Stomach smooth muscle (tissue), 2 donors: ENCODE measurements around the gene TFAM.
"Not testable (repeated sequence)": the region's sequence is repeated elsewhere in the genome, so short reads cannot be mapped to it uniquely, and the experiment has no call there.

Source experiments
- H3K27ac ChIP-seq: one replicate; pipeline ENCODE4 v1.7.0; 2013; ENCODE audit warnings: mild to moderate bottlenecking, low read length, inconsistent platforms
- H3K27me3 ChIP-seq, 2 donors: one replicate each; pipeline ENCODE4 v1.7.0; 2013; ENCODE audit warnings: low read length in 2 of 2; ENCODE audit not compliant: insufficient read depth in 2 of 2, control insufficient read depth in 1 of 2
- H3K36me3 ChIP-seq, 2 donors: one replicate each; pipeline ENCODE4 v1.7.0; 2013; ENCODE audit warnings: low read length in 2 of 2; ENCODE audit not compliant: control insufficient read depth in 2 of 2, insufficient read depth in 2 of 2
- H3K4me1 ChIP-seq: one replicate; pipeline ENCODE4 v1.7.0; 2013; ENCODE audit warnings: low read length; ENCODE audit not compliant: control insufficient read depth, insufficient read depth
- H3K4me3 ChIP-seq, 2 donors: one replicate each; pipeline ENCODE4 v1.7.0; 2013; ENCODE audit warnings: low read length in 2 of 2
- H3K9ac ChIP-seq, 2 donors: one replicate each; pipeline ENCODE4 v1.7.0; 2013; ENCODE audit warnings: low read length in 2 of 2, mild to moderate bottlenecking in 1 of 2
- H3K9me3 ChIP-seq, 2 donors: one replicate each; pipeline ENCODE4 v1.7.0; 2013; ENCODE audit warnings: low read length in 2 of 2; ENCODE audit not compliant: control insufficient read depth in 2 of 2
- donor health status: healthy.
- donor health status: Pancreatic carcinoma.

Gene TFAM

DNA sequence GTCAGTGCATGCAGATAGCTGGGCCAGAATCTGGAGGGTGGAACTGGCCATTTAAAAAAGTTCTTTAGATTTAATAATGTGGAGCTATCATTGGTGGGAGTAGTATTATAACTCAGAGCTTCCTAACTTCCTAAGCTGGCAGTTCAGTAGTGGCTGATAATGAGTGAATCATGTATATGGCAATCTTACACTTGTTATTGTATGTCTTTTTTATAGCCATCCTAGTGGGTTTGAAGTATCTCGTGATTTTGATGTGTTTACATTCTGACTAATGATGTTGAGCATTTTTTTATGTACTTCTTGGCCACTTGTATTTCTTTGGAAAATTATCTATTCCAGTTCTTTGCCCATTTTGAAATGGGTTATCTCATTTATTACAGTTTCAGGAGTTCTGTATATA, 15.4 kb downstream of the TFAM start:
- Histone ChIP-seq H3K9ac (no peak overlapping the region), H3K4me1 (no peaks in the 10 kb centered on the region), H3K27me3 (no peaks in the 10 kb centered on the region), H3K36me3 (peaks cover 9% of the 10 kb centered on the region in 2 donors), H3K27ac (no peak overlapping the region), H3K4me3 (no peak overlapping the region), H3K9me3 (no peaks in the 10 kb centered on the region)

DNA sequence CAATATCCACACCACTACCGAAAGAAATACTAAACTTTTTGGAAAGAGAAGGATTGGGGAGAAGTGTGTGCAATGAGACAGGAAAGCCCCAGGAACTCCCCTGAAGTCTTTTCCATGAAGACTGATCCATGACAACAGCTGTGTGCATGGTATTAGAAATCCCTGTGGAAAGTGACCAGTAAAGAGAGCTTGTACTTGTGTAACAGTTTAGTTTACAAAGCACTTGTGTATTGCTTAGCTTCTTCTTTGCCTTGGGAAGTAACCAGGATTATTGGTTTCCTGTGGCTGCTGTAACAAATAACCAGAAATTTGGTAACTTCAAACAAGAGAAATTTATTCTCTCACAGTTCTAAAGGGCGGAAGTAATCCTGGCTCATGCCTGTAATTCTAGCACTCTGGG, 18.8 kb downstream of the TFAM start:
- H3K9me3 ChIP-seq, result no peaks in the 10 kb centered on the region
- no peak overlapping the region for H3K4me3 ChIP-seq
- H3K27me3 ChIP-seq, result no peaks in the 10 kb centered on the region
- H3K36me3 ChIP-seq, result no peaks in the 10 kb centered on the region
- H3K4me1 ChIP-seq, result no peaks in the 10 kb centered on the region
- no peak overlapping the region for H3K27ac ChIP-seq
- no peak overlapping the region for H3K9ac ChIP-seq

DNA sequence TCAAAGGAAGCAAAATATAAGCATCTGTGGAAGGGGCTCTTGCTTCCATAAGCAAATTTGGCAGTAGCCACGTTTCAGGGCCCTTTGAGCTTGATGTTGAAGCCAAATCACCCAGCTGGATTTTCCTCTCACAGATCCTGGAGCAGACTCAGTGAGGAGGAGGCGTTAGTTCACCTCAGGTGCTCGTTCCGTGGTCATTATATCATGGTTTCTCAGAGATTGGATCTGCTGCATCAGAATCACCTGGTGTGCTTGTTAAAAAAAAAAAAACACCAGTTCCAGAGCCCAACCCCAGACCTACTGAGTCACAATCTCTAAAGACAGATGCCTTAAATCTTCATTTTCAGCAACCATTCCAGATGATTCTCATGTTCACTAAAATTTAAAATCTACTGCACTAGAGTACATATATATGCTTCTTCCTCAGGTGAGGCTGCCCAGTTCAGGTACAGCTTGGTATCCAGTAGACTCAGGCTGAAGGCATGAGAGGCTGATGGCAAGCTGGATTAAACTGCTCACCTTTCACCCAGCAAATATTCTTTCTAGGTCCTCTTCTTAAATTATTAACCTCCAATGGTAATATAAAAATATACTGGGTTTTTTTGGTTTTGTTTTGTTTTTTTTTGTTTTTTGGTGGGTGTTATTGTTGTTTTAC, 24.9 kb downstream of the TFAM start:
- H3K27ac ChIP-seq, result no peak overlapping the region
- H3K4me1 ChIP-seq, result no peaks in the 10 kb centered on the region
- H3K36me3 ChIP-seq, result no peaks in the 10 kb centered on the region
- no peaks in the 10 kb centered on the region for H3K27me3 ChIP-seq
- H3K4me3 ChIP-seq, result no peak overlapping the region
- no peaks in the 10 kb centered on the region for H3K9me3 ChIP-seq
- H3K9ac ChIP-seq, result no peak overlapping the region

DNA sequence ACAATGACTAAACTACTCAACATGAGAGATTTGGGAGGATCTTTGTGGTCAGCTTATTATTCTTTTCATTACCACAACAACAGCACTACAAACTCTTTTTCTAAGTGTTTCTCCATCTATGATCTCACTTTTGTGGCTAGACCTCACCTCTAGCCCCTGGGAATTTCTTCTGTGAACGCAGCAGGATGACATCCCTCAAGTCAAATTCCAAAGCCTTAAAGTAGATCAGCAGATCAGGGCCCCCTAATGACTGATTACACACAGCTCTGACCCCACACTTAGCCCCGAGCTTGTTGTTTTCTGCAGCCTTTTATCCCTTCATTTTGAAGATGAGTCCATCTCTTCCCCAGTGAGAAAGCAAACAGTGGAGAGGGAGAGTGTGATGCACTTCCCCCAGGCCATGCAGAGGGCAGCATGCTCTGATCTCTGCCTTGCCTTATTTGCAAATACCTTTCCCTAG, 27.3 kb downstream of the TFAM start:
- no peak overlapping the region for H3K9ac ChIP-seq

DNA sequence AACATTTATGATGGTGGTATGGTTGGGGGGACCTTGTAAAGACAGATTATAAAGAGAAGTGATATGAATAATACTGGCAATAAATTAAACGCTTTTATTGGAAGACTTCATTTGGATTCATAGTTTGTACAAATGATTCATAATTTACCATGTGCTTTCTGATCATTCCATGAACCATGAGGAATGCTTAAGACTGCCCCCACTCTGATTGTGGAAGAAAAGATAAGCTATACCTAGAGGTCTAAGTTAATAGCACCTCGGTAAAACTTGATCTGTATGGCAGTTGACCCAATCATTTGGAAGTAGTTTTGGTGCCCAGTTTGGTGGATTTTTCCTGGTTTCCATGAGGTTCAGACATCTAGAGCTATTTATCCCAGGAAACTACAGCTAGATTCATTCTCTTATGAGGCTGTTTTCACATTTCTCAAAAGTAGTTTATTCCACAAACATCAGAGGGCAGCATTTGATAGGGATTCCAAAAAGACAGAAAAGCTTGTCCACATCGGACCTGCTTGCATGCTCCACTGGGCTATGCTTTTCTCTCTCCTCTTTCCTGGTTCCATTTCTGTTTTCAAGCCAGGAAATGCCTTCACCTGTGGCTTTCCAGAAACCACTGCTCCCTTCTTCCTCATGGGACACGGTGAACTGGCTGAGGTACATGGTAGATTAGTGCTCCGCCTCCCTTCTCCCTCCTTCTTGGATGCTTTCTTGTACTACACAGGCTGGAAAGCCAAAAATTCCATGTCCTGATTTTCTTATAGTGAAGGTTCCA, 29.2 kb downstream of the TFAM start:
- H3K36me3 ChIP-seq, result no peaks in the 10 kb centered on the region
- no peak overlapping the region for H3K9ac ChIP-seq
- no peaks in the 10 kb centered on the region for H3K9me3 ChIP-seq
- no peaks in the 10 kb centered on the region for H3K27me3 ChIP-seq
- no peak overlapping the region for H3K27ac ChIP-seq
- H3K4me1 ChIP-seq, result no peaks in the 10 kb centered on the region
- no peak overlapping the region for H3K4me3 ChIP-seq

More for the DNA sequence above, 27.3 kb downstream of the TFAM start:
- Histone ChIP-seq H3K27ac (no peak overlapping the region), H3K27me3 (no peaks in the 10 kb centered on the region), H3K4me3 (no peak overlapping the region), H3K36me3 (no peaks in the 10 kb centered on the region), H3K9me3 (no peaks in the 10 kb centered on the region), H3K4me1 (no peaks in the 10 kb centered on the region)

DNA sequence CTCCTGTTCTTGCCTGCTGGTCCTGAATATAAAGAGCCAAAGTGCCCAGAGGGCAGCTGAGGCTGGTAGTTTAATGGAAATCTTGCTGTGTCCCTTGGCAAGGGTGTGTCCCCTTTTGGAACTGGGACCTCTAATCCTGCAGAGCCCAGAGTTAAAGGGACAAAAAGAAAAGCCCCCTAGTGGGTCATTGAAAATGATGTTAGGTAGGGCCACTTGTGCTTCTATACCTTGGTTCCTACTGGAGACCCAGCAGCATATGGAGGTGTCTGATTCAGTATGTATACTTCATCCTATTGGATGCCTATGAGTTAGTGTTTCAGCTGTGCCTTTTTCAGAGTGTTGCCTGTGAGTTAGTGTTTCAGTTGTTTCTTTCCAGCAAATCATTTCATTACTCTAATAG, 30.5 kb downstream of the TFAM start:
- Histone ChIP-seq H3K4me3 (no peak overlapping the region), H3K4me1 (no peaks in the 10 kb centered on the region), H3K36me3 (no peaks in the 10 kb centered on the region), H3K27me3 (no peaks in the 10 kb centered on the region), H3K27ac (no peak overlapping the region), H3K9ac (no peak overlapping the region), H3K9me3 (no peaks in the 10 kb centered on the region)

DNA sequence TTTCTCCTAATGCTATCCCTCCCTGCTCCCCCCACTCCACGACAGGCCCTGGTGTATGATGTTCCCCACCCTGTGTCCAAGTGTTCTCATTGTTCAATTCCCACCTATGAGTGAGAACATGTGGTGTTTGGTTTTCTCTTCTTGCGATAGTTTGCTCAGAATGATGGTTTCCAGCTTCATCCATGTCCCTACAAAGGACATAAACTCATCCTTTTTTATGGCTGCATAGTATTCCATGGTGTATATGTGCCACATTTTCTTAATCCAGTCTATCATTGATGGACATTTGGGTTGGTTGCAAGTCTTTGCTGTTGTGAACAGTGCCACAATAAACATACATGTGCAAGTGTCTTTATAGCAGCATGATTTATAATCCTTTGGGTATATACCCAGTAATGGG, 32.7 kb downstream of the TFAM start:
- H3K36me3 ChIP-seq, H3K9me3 ChIP-seq, H3K27ac ChIP-seq, H3K9ac ChIP-seq, H3K27me3 ChIP-seq, H3K4me1 ChIP-seq, H3K4me3 ChIP-seq: not testable (repeated sequence)

DNA sequence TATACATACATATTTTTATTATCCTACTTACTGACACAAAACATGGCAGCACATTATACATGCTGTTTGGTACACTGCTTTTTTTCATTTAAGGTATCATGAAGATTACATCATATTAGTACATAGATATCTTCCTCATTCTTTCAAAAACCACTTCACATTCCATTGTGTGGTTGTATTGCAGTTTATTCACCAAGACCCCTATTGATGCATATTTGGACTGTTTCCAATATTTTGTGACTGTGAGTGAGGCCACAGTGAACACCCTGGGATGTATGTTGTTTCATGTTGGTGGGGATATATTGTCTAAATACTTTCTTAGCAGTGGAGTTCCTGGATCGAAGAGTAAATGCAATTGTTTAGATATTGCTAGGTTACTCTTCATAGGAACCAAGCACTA, 39.0 kb downstream of the TFAM start:
- Histone ChIP-seq H3K9me3 (peaks cover 0 to 5% of the 10 kb centered on the region in 2 donors), H3K27ac (no peak overlapping the region), H3K36me3 (no peaks in the 10 kb centered on the region), H3K4me1 (no peaks in the 10 kb centered on the region), H3K4me3 (no peak overlapping the region), H3K27me3 (no peaks in the 10 kb centered on the region), H3K9ac (no peak overlapping the region)

DNA sequence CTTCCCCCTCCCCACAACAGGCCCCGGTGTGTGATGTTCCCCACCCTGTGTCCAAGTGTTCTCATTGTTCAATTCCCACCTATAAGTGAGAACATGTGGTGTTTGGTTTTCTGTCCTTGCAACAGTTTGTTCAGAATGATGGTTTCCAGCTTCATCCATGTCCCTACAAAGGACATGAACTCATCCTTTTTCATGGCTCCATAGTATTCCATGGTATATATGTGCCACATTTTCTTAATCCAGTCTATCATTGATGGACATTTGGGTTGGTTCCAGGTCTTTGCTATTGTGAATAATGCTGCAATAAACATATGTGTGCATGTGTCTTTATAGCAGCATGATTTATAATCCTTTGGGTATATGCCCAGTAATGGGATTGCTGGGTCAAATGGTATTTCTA, 43.2 kb downstream of the TFAM start:
- not testable (repeated sequence) for H3K27me3 ChIP-seq, H3K4me3 ChIP-seq, H3K36me3 ChIP-seq, H3K9me3 ChIP-seq, H3K27ac ChIP-seq, H3K4me1 ChIP-seq, H3K9ac ChIP-seq

DNA sequence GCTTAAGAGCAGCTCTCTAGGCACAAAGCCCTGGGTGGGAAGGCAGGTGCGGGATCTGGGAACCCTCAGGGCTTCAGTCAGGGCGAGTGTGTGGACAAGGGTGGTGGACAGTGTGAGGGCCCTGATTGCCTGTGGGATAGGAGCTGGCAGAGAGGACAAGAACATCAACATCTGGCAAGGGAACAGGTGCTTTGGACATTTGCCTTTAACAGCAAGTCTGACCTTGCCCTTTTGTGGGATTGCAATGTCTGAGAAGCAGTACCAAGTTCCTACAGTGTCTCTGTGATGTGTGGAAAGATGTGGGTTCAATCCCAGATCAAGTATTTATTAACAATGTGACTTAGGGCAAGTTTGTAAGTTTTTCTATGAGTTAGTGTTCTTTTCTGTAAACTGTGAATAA, 46.7 kb downstream of the TFAM start:
- H3K4me1 ChIP-seq, result no peaks in the 10 kb centered on the region
- H3K9me3 ChIP-seq, result no peaks in the 10 kb centered on the region
- H3K4me3 ChIP-seq, result no peak overlapping the region
- H3K9ac ChIP-seq, result no peak overlapping the region
- H3K36me3 ChIP-seq, result no peaks in the 10 kb centered on the region
- no peak overlapping the region for H3K27ac ChIP-seq
- no peaks in the 10 kb centered on the region for H3K27me3 ChIP-seq

DNA sequence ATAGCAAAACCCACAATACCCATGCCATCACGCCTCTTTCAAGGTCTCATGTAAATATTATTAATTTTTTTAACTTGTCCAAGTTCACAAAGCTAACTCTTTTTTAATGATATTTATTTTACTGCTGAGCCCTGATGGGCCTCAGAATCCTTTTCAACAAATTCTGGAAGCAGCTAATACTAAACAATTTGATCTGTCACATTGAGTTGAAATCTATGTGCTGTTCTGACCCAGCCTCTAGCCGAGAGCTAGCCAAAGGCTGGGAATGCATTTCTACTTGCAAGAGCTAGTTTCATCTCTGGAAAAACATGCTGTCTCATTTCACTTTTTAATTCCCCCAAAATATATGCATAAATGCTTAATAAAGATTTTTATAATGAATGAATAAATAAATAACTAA, 47.9 kb downstream of the TFAM start:
- H3K27me3 ChIP-seq, result no peaks in the 10 kb centered on the region
- H3K4me3 ChIP-seq, result no peak overlapping the region
- H3K9ac ChIP-seq, result no peak overlapping the region
- no peaks in the 10 kb centered on the region for H3K36me3 ChIP-seq
- no peaks in the 10 kb centered on the region for H3K9me3 ChIP-seq
- no peaks in the 10 kb centered on the region for H3K4me1 ChIP-seq
- no peak overlapping the region for H3K27ac ChIP-seq
